Measurements from ENCODE around the gene CDC45.

Gene CDC45

DNA sequence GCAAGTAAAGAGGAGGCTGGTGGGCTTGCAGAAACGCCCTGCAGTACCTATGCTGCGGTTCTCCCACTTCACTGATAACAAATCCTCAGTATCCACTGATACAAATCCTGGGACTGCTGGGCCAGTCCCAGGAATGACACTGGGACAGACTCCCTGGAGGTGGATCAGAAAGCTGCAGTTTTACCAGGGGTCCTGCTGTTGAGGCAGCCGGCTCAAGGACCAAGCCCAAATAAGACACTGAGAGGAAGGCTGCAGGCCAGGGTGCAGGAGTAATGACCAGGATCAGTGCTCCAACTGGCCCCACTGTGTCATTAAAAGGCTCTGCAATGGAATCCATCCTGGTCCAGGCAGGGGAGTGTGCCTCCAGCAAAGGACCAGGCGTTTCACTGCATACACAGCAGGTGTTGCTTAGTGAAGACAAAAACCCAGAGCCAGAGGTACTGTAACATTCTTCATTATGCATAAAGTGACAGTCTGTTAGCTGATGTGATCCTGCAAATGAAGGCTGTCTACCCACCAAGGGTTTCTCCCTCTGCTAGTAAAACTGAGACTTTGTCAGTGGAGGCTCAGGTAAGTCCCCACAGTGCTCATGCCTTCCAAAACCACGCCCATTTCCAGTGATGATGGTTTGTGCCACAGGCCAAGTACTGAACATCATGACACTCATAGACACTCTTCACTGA is 30.8 kb upstream of the CDC45 start:
- no peak for DNase-seq

DNA sequence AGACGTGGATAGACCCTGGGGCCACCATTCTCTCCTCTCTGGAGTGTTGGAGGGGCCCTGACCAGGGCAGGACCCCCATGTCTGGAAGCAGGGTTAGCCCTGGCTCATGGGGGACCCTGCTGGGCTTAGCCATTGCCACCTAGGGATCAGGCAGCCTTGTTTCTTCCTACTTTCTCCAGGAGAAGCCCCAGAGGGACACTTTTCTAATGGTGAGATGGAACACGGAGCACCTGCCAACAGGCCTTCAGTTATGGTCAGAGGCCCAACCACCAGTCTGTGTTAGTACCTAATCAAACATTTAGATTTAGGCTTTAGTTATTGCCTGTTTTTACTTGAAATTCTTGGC is 30.3 kb upstream of the CDC45 start:
- no peak for DNase-seq

DNA sequence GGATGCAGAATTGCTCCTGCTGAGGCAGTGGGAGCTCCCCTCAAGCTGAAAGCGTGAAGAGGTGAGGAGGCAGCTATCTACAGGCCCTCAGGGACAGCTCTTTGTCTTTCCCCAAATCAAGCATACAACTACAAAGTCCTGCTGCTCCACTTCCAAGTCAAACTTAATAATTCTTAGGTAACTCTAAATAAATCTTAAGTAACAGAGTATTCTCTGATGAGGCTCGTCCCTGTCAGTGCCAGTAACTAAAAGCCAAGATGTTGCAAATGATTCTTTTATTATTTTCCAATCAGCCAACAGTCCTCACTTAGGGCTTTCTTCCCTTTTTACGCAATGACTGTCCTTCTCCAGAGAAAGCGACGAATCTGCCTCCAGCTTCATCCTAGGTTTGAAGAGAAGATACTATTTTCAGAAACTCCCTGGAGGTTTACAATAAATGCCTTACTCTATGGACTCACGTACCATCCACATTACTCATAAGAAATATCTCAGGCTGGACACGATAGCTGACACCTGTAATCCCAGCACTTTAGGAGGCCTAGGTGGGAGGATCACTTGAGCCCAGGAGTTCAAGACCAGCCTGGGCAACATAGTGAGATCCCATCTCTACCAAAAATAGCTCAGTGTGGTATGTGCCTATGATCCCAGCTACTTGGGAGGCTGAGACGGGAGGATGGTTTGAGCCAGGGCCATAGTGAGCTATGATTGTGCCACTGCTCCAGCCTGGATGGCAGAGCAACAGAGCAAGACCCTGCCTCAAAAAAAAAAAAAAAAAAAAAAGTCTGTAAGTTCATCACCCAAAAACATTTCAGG is 29.2 kb upstream of the CDC45 start:
- no peak for DNase-seq

DNA sequence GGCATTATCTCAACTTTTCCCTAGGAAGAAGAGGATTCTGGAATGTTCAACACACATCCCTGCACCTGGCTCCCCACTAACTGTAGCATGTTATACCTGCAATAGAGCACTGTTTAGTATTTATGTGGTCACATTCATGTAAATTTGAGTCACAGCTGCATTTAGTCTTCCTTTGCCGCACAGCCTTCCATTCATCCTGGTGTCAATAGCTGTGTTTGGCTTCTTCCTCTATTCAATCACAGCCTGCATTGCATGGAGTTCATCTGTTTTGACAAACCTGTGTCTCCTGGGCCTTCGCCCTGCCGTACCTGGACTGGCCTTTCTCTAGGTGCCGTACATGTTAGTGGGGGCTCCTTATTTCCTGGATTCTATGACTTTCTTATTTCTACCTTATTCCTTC is 28.1 kb upstream of the CDC45 start:
- no peak for DNase-seq

DNA sequence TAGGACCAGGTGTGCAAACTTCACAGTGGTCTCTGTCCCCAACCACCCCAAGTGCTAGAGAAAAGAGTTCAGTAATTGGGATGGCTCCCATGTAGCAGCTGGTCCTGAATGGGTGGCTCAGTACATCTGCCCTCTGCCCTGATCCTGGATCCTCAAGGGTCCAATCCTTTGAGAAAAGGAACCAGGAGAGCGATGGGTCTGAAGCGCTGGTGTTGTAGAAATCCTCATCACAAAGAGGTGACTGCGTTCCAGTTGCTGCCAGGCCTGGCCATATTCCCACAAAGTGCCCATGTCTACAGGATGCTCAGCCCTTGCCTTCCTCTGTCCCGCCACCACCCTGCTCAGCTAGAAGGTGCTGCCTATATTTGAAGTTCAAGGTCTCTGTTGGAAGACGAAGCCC is 26.0 kb upstream of the CDC45 start:
- DNase-seq = no peak

DNA sequence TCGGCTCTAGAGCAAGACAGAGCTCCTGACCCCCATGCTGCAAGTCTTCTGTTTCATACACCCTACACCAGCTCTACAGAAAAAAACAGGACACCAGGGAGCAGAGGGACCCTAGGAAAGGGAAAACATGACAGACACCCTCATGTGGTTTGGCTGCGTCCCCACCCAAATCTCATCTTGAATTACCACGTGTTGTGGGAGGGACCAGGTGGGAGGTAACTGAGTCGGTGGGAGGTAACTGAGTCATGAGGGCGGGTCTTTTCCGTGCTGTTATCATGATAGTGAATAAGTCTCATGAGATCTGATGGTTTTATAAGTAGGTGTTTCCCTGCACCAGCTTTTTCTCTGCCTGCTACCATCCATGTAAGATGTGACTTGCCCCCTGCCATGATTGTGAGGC is 25.6 kb upstream of the CDC45 start:
- no peak for DNase-seq

DNA sequence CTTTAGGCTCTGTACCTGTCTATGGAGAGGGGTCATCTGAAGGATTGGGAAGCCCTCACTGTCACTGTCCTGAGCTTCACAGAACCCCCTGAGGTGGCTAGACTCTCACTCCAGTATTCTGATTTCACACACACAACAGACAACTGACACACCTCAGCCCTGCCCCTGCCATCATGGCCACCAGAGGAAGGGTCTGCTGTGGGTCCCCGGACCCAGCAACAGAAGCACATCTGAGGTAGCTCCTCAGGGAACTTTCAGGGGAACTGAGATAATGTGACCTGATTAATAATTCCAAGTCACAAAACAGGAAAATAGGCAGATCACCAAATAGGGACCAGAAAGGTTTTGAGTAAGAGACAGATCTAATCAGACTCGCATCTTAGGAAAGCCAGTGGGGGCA is 24.7 kb upstream of the CDC45 start:
- no peak for DNase-seq

DNA sequence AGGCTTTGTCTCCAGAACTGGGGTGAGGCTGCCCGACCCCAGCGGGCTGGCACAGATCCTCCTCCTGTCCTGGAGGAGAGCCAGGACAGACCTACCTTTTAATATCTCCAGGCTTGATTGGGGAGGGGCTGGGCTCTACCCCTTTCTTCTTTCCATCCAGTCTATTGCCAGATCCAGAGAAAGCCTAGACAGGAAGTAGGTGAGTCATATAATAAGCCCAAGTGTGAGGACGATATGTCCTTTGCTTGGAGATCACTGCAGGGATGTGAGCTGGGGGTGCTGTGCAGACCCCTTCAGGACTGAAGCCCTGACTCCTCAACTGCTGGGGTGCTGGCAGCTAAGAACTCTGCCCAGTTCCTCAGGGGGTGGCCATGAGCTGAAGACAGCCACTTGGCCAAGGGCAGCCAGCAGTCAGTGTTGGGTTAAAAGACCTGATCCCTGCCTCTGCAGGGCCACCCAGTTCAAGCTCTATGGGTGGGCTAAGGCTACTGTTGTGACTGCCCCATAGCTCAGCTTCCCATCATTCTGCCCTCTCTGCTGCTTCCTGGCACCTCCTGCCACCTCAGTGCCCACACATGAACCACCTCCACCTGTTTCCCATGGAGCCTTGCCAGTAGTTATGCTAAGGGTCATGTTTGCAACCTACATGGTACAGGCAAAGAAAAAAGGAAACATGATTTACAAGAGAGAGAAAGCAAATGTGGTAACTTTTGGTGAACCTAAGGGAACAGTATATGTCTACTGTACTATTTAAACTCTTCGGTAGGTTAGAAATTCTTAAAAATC is 23.9 kb upstream of the CDC45 start:
- no peak for DNase-seq

DNA sequence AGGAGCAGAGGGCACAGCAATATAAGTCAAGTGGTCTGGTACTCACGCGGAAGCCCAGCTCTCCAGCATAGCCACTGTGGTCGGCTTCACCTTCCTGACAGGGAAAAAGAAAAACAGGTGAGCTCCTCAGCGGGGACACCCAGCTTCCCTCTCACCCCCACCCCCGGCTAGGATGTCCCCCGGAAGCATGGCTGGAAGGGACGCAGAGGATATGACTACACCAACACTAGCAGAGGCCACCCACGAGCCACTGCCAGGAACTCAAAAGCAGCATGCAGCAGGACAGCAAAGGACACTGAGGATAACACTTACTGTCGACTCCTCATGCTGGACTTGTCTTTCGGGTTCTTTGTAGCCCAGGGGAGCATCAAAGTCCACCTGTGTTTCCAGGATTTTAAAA is 23.2 kb upstream of the CDC45 start:
- no peak for DNase-seq

DNA sequence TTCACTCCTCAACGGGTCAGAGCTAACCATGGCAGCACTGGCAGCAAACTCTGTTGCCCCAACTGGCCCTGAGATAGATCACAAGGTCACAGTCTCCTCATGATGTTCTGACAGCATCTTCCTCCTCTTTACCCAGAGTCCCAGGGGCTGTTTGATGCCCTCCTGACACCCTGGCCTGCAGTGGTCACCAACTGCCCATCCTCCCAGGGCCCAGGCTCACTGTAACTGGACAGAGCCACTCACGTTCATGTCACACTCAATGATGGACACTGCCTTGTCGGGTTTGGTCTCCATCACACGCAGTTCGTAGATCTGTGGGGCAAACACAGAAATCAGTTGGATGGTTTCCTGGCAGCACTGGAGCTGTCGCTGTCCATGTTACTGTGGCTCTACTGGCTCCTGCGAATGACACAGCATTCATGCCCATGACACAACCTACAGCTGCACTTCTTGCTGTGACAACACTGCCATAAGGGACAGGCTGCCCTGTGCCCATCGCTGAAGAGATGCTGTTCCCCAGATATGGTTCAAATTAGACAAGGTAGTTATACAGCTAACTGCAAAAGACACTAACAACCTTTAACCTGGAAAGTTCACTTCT is 21.8 kb upstream of the CDC45 start:
- no peak for DNase-seq

DNA sequence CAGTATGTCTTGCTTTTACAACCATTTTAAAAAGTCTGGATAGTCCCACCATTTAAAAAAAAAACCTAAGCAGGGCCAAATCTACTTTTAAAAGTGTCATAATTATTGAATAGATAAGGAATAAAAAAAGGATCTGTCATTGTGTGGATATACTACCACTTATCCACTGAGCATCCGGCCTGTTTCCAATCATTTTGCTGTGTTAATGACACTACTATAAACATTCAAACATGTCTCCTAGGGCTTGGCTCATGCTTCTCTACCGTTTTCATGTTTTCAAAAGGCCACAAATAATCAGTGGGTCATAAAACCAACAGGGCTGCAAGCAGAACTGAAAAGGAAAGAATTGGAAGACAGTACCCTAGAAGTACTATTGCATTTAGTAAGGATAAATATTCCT is 19.7 kb upstream of the CDC45 start:
- DNase-seq = no peak

DNA sequence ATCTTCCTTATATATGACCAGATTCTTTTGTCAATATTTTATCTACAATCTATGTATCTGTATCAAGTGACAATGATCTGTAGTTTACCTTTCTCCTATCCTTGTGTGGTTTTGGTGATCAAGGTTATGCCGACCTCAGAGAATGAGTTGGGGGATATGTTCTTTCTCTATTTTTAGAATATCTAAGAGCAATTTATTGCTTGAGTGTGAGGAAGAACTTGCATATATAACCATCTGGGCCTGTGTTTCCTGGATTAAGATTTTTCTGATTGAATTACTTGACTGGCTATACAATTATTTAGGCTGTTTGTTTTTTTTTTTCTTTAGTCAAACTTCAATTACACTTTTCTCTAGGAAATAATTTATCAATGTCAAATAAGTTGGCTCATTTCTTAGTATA is 18.2 kb upstream of the CDC45 start:
- DNase-seq = no peak

DNA sequence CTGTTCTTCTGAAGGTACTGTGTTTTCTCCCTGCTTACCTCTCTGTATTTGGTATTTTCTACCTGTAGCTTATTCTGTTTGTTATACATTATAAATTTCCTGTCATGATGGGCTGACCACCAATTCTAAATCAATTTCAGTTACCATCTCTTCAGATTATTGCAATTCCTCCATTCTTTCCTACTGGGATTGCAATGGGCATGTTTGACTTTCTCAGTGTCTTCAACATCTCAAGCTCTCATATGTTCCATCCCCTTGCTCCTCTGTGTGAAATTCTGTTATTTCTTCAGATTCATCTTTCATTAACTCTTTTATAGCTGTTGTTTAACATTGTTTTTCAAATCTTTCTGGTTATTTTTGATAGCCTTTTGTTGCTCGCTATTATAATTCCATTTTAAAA is 16.7 kb upstream of the CDC45 start:
- DNase-seq = no peak

DNA sequence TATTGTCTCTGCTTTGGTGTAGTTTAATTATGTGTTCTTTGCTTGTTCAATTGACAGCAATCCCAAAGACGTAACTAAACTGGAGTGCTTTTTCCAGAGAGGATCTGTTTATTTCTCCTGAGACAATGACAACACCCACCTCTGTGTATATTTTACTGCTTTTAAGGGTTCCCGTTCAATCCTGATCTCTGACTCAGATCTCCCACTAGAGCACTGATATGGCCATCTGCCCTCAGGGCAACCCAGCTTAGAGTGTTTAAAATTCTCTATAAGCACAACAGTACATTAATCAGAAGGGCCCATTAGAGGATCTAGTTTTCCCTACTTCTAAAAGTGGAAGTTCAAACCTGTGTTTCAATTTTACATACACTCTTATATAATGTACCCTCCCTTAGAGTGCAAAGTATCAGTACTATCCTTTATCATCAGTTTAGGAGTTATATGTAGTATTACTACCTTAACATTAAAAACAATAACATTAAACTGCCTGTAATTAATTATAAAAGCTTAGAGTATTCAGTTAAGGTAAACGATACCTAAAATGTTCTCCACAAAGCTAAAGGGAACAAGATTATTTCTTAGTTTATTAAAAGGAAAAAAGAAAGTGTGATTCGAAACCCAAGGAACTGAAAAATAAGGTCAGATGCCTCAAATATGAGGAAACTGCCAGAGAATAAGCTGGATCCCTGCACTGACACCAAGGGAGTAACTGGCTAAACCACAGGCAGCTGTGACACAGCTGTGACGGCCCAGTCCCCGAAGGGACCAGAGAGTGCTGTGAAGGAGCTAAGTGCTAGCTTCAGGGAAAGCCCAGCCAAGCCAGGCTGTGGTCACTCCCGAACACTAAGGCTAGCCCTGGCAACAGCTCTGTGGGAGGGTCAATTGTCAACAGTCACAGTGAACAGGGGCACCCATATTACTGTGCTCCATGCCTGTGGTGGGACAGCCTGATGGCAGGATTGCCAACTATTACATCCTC is 15.9 kb upstream of the CDC45 start:
- no peak for DNase-seq

DNA sequence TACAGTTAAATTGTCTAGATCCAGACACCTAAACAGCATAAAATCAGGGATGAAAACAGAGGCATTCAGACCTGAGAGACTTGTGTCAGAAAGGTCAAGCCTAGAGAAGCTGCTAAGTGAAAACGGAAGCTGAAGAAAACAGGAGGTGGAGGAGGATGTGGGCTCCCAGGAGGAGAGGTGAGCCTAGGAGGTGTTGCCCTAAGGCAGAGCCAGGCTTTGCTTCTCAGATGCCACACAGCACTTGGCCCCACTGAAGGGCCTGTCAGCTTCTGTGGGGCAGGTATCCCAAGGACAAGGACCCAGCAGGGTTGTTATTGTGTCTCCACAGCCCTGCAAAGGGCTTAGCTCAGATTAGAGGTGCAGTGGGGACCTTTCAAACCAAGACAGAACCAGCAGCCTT is 15.2 kb upstream of the CDC45 start:
- DNase-seq = no peak

DNA sequence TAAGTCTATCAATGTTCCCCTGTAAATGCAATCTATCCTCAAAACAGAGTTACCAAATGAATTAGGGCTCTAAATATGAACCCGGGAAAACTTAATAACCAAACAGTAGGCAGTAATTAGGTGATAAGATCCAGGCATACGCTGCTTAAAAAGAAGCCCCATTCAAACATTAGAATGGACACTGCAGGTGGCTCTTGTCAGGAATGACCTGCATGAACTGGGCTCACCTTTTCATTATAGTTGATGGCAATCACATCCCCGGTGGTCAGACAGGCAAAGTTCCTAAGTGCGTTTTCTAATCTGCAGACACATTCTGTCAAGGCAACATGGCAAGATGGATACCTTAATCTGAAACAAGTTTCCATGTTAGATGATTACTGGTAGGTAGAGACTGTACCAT is 14.7 kb upstream of the CDC45 start:
- DNase-seq = no peak

DNA sequence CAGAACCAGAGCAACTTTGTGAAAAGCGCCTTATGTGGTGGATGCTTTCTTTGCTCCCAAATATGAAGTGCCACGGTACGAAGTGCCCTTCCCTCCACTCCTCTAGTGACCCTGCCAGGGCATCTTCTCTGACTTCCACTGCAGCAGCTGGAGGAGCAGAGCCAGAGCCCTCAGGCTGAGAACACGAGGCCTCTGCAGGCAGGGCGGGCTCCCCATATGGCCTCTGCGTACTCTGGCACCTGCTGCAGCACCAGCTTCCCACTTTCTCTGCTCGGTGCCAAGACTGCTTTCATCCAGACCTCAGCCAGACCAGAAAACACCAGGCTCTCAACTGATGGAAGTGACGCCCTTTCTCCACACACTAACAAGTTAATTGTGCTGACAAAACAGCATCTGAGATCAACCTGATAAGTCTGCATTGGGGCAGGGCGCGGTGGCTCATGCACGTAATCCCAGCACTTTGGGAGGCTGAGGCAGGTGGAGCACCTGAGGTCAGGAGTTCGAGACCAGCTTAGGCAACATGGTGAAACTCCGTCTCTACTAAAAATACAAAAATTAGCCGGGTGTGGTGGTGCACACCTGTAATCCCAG is 13.5 kb upstream of the CDC45 start:
- no peak for DNase-seq

DNA sequence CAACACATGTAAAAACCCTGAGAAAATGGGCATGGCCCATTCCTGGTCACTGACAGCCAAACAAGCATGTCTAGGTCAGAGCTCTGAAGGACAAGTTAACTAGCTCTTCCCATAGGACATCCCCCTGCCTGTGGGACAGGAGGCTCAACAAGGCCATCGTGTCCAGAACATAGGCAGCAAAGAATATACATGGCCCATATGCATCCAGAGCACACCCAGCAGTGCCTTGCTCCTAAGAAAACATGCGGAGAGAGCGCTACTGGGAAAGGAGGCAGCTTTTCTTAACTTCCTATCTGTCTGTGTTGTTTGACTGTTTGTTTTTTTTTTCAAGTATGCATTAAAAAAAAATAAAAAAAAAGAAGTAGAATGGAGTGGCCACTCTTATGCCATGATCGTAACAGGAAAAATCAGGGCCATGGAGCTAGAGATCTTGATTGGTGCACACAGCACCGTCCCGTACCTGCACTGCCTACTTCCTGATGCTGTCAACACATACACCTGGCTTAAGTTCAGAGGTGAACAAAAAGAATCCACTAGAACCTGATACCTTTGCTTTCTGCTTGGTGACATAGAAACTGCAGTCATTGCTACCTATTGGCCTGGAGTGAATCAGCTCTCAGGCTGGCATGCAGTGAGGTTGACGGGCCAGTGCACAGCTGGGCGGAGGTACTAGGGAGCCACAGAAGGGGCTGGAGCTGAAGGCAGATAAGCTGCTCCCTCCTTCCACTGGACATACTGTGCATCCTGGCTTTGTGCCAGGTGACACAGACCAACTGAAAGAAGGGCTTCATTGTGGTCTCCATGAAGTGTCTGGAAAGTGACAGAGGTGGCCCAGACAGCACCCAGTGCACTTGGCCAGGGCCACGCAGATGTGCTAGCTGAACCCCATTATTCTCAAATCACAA is 12.6 kb upstream of the CDC45 start:
- no peak for DNase-seq

DNA sequence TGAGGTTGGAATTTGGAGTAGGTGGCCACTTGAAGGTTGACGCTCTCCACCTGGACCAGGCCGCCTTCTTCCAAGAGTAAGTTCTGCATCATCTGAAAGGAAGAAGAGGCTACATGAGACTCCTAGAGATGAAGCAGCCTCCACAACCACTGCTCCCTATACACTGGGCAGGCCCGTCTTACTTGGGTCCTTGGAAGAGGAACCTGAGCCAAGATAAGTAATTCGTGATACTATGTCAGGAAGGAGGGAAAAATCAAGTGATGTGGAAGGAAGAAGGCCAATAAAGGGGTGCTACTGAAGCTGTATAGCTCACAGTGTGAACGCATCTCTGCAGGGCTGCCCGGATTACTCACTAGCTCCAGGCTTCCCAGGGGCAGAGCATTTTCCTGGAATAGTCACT is 11.8 kb upstream of the CDC45 start:
- no peak for DNase-seq

DNA sequence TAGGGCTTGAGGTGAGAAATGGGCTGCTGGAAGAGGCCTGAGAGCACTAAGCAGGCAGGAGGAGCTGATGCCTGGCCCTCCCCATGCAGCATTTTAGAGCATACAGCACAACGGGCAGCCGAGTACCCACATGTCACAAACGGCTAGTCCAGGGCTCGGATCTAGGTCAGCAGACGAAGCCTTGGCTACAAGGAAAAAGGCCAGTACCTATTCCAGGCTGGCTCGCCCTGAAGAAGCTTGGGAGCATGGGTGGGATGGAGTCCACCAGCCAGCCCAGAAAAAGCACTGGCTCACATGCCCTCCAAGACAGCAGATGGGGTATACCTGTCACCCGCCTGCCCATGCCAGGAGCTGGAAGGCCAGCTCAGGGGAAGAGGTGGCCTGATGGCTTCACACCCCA is 10.3 kb upstream of the CDC45 start:
- no peak for DNase-seq

DNA sequence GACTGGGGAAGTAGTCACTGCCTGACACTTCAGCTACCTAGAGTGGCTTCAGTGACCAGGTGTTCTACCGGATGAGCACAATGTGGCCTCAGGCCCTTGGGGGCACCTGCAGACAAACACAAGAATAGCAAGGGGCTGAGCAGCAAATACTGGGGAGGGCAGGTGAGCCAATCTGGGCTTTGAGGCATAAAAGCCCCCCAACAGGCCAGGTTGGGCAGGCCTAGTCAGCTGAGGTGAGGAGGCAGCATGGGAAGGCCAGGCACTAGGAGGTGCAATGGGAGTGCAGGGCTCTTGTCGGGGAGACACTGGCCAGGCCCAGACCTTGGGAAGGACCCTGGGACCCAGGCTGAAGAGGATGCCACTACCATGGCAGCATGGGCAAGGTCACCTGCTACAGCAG is 9.7 kb upstream of the CDC45 start:
- DNase-seq = no peak

All from RPMI8226 (cell line).